Measurements from ENCODE around the gene TEN1.
A peak's percentile ranks its signal among the peaks of the same experiment; 100 is the strongest.

The TEN1 gene

GRCh38 chr17:75978938-75979704, at the start of gene TEN1, which contains the start of gene ACOX1:
TEN1 (plus strand) TSS chr17:75979240; CDS start chr17:75986193, 6,953 bp downstream.
ACOX1 (minus strand) TSS chr17:75979166; CDS start chr17:75979073, 93 bp downstream.
- H3K36me3 Mint-ChIP-seq (ENCODE audit: low read depth) = peaks cover 12% of the 10 kb centered on the region
- H3K4me3 Mint-ChIP-seq = peak within 1 kb of the TSS; percentile 95
- peak within 1 kb of the TSS; percentile 97 for H3K27ac Mint-ChIP-seq
- H3K9me3 Mint-ChIP-seq = no peaks in the 10 kb centered on the region
- H3K27me3 Mint-ChIP-seq (ENCODE audit: low read depth) = no peaks in the 10 kb centered on the region
- peaks cover 19% of the 10 kb centered on the region for H3K4me1 Mint-ChIP-seq (ENCODE audit: low read depth)

DNA sequence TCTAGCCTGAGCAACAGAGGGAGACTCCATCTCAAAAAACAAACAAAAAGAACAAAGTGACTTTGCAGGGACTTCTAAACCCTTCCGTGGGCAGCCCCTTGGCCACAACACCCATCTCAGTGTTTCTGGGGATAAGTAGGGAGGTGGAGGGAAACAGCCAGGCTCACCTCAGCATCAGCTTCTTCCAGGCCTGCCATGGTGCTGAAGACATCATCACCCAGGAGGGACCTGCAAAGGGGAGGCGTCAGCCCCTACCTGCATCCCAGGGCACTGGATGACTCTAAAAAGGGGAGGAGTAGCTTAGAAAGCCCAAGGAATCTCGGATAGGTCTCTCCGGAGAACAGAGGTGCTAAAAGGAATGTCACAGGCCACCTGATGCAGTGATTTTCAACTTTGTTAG, 48.0 kb upstream of the TEN1 start:
- Mint-ChIP-seq H3K4me3 (no peak overlapping the region), H3K27me3 (ENCODE audit: low read depth) (no peaks in the 10 kb centered on the region), H3K9me3 (no peaks in the 10 kb centered on the region), H3K4me1 (ENCODE audit: low read depth) (no peaks in the 10 kb centered on the region), H3K27ac (no peak overlapping the region), H3K36me3 (ENCODE audit: low read depth) (peaks cover 1% of the 10 kb centered on the region)

DNA sequence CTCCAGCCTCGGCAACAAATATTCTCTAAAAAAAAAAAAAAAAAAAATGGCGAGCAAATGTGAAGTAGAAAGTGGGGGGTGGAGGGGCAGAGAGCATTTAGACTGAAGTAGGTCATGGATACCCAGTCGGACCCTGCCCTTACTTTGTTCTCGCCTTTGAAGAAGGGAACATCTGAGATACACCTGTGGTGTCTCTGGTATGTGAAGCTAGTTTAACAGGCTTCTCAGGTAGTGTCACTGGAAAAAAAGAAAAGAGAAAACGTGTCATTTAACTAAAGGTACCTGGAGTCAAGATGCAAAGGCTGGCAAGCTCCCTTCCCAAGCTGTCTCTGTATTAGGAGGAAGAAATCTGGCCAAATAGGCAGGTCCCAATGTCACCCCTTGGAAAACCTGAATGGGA, 46.2 kb upstream of the TEN1 start:
- no peak overlapping the region for H3K4me3 Mint-ChIP-seq
- no peaks in the 10 kb centered on the region for H3K4me1 Mint-ChIP-seq (ENCODE audit: low read depth)
- peaks cover 1% of the 10 kb centered on the region for H3K36me3 Mint-ChIP-seq (ENCODE audit: low read depth)
- H3K27me3 Mint-ChIP-seq (ENCODE audit: low read depth) = no peaks in the 10 kb centered on the region
- no peak overlapping the region for H3K27ac Mint-ChIP-seq
- H3K9me3 Mint-ChIP-seq = no peaks in the 10 kb centered on the region

DNA sequence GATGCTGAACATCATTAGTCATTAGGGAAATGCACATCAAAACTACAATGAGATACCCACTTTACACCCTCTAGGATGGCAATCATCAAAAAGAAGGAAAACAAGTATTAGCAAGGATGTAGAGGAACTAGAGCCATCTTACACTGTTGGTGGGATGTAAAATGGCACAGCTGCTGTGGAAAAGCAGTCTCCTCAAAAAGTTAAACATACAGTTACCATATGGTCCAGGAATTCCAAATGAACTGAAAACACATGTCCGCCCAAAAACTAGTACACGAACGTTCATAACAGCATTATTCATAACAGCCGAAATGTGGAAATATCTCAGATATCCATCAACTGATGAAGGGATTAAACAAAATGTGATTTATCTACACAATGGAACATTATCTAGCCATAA, 45.2 kb upstream of the TEN1 start:
- H3K4me1 Mint-ChIP-seq (ENCODE audit: low read depth) = no peaks in the 10 kb centered on the region
- no peaks in the 10 kb centered on the region for H3K36me3 Mint-ChIP-seq (ENCODE audit: low read depth)
- H3K9me3 Mint-ChIP-seq = no peaks in the 10 kb centered on the region
- H3K27me3 Mint-ChIP-seq (ENCODE audit: low read depth) = no peaks in the 10 kb centered on the region
- no peak overlapping the region for H3K4me3 Mint-ChIP-seq
- H3K27ac Mint-ChIP-seq = no peak overlapping the region

- H3K36me3 Mint-ChIP-seq (ENCODE audit: low read depth) = no peaks in the 10 kb centered on the region
- no peak overlapping the region for H3K4me3 Mint-ChIP-seq
- H3K4me1 Mint-ChIP-seq (ENCODE audit: low read depth) = peaks cover 6% of the 10 kb centered on the region
- H3K27me3 Mint-ChIP-seq (ENCODE audit: low read depth) = no peaks in the 10 kb centered on the region
- H3K27ac Mint-ChIP-seq = no peak overlapping the region
- no peaks in the 10 kb centered on the region for H3K9me3 Mint-ChIP-seq
Measured at GRCh38 chr17:75937652-75938051, 41.4 kb upstream of the TEN1 start.

DNA sequence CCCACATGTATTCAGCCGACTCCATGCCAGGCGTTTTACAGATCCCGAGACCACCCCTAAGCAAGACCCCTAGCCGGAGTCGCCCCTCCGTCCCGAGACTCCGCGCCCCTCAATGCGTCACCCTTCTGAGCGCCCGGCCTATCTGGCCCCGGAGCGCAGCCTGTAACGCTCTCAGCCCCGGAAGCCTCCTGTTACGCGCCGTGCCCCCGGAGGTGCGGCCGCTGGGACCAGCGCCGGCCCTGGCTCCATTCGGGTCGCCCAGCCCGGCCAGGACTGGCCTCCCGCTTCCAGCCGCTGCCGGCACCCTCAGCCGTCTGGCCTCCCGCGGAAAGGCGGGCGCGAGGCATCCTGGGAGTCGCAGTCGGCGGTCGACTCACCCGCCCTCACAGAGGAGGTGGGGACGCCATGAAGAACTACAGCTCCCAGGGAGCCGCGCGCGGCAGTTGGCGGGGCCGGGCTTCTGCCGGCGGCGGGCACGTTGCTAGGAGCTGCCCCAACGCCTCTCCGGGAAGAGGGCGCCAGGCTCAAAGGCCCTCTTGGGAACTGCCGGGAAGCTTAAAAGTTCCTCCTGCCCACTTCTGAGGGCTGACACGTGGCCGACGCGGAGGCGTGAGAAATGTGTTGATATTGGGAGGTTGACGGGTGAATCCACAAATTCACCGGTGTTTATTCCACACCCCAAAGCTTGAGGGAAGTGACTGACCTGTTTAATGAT, 38.2 kb upstream of the TEN1 start, which contains the start of gene FBF1:
Gene FBF1 (minus strand): TSS at position 316 of the 715 bp plus-strand sequence. CDS start 2,893 bp downstream, outside the sequence.
- peak within 1 kb of the TSS; percentile 89 for H3K4me3 Mint-ChIP-seq
- no peaks in the 10 kb centered on the region for H3K27me3 Mint-ChIP-seq (ENCODE audit: low read depth)
- peak within 1 kb of the TSS; percentile 84 for H3K27ac Mint-ChIP-seq
- no peaks in the 10 kb centered on the region for H3K9me3 Mint-ChIP-seq
- H3K36me3 Mint-ChIP-seq (ENCODE audit: low read depth) = peaks cover 3% of the 10 kb centered on the region
- peaks cover 6% of the 10 kb centered on the region for H3K4me1 Mint-ChIP-seq (ENCODE audit: low read depth)

GRCh38 chr17:75941442-75941819, 37.6 kb upstream of the TEN1 start:
- no peaks in the 10 kb centered on the region for H3K9me3 Mint-ChIP-seq
- peaks cover 3% of the 10 kb centered on the region for H3K36me3 Mint-ChIP-seq (ENCODE audit: low read depth)
- H3K27me3 Mint-ChIP-seq (ENCODE audit: low read depth) = no peaks in the 10 kb centered on the region

DNA sequence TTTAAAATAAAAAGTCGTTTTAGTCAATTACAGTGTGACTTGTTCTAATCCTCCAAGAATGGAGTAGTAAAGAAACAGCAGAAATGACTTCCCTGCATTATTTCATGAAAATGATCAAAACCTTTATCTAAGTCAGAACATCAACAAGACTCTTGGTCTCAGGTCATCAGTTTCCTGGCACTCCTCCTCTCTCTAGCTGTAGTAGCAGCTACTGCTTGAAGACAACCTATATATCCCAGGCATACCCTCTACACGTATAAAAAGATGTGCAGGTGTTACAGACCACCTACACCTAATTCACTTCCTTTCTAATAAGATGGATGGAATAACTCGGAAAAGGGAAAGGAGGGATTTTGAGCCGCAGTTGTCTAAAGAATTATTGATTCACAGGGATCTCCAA, 36.6 kb upstream of the TEN1 start:
- H3K27me3 Mint-ChIP-seq (ENCODE audit: low read depth) = no peaks in the 10 kb centered on the region
- peaks cover 6% of the 10 kb centered on the region for H3K4me1 Mint-ChIP-seq (ENCODE audit: low read depth)
- peaks cover 5% of the 10 kb centered on the region for H3K36me3 Mint-ChIP-seq (ENCODE audit: low read depth)
- H3K27ac Mint-ChIP-seq = no peak overlapping the region
- no peak overlapping the region for H3K4me3 Mint-ChIP-seq
- no peaks in the 10 kb centered on the region for H3K9me3 Mint-ChIP-seq

More at GRCh38 chr17:75941442-75941819, 37.6 kb upstream of the TEN1 start:
- Mint-ChIP-seq H3K4me3 (peak overlapping the region; percentile 89), H3K4me1 (ENCODE audit: low read depth) (peaks cover 6% of the 10 kb centered on the region), H3K27ac (peak overlapping the region; percentile 7)

- H3K9me3 Mint-ChIP-seq = no peaks in the 10 kb centered on the region
- no peak overlapping the region for H3K27ac Mint-ChIP-seq
- no peak overlapping the region for H3K4me3 Mint-ChIP-seq
- peaks cover 8% of the 10 kb centered on the region for H3K36me3 Mint-ChIP-seq (ENCODE audit: low read depth)
- H3K4me1 Mint-ChIP-seq (ENCODE audit: low read depth) = peaks cover 6% of the 10 kb centered on the region
- no peaks in the 10 kb centered on the region for H3K27me3 Mint-ChIP-seq (ENCODE audit: low read depth)
Measured at GRCh38 chr17:75943491-75943890, 35.5 kb upstream of the TEN1 start.

DNA sequence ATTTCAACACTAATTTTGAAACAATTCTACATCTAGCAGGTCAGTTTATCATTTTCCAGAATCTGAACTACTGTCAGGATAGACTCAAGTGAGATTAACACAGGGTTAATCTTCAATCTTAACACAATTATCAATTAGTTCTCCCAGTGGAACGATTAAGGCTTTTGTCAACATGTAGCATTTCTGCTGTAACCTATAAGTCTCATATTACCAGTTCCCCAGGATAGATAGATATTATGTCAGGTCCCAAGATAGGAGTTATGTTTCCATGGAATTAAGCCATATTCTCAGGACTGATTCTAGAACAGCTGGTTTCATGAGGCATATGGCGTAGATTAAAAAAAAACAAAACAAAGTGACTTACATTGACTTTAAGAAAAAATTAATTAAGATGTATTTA, 33.8 kb upstream of the TEN1 start:
- Mint-ChIP-seq H3K9me3 (no peaks in the 10 kb centered on the region), H3K36me3 (ENCODE audit: low read depth) (peaks cover 15% of the 10 kb centered on the region), H3K4me1 (ENCODE audit: low read depth) (peaks cover 6% of the 10 kb centered on the region)

DNA sequence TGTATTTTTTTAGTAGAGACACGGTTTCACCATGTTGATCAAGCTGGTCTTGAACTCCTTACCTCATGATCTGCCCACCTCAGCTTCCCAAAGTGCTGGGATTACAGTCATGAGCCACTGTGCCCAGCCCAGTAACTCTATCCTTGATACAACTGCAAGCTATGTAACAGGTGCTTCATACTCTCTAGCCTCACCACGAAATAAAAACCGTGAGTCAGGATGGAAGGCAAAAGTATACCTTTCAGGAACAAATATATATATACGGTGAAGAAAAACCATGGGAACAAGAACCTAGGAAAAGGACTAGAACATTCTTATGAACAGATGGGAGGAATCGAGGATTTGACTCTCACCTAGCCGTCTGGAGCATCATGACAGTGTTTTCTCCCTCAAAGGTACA, 28.6 kb upstream of the TEN1 start:
- peaks cover 2% of the 10 kb centered on the region for H3K4me1 Mint-ChIP-seq (ENCODE audit: low read depth)
- H3K4me3 Mint-ChIP-seq = no peak overlapping the region
- no peak overlapping the region for H3K27ac Mint-ChIP-seq
- H3K27me3 Mint-ChIP-seq (ENCODE audit: low read depth) = no peaks in the 10 kb centered on the region
- peaks cover 22% of the 10 kb centered on the region for H3K36me3 Mint-ChIP-seq (ENCODE audit: low read depth)
- no peaks in the 10 kb centered on the region for H3K9me3 Mint-ChIP-seq

More for the DNA sequence above, 33.8 kb upstream of the TEN1 start:
- Mint-ChIP-seq H3K27me3 (ENCODE audit: low read depth) (no peaks in the 10 kb centered on the region), H3K4me3 (no peak overlapping the region), H3K27ac (no peak overlapping the region)

- H3K36me3 Mint-ChIP-seq (ENCODE audit: low read depth) = peaks cover 26% of the 10 kb centered on the region
- no peaks in the 10 kb centered on the region for H3K9me3 Mint-ChIP-seq
- H3K27me3 Mint-ChIP-seq (ENCODE audit: low read depth) = no peaks in the 10 kb centered on the region
- H3K27ac Mint-ChIP-seq = peak overlapping the region; percentile 43
- no peak overlapping the region for H3K4me3 Mint-ChIP-seq
- H3K4me1 Mint-ChIP-seq (ENCODE audit: low read depth) = peaks cover 2% of the 10 kb centered on the region
Measured at GRCh38 chr17:75950855-75951554, 28.0 kb upstream of the TEN1 start.

DNA sequence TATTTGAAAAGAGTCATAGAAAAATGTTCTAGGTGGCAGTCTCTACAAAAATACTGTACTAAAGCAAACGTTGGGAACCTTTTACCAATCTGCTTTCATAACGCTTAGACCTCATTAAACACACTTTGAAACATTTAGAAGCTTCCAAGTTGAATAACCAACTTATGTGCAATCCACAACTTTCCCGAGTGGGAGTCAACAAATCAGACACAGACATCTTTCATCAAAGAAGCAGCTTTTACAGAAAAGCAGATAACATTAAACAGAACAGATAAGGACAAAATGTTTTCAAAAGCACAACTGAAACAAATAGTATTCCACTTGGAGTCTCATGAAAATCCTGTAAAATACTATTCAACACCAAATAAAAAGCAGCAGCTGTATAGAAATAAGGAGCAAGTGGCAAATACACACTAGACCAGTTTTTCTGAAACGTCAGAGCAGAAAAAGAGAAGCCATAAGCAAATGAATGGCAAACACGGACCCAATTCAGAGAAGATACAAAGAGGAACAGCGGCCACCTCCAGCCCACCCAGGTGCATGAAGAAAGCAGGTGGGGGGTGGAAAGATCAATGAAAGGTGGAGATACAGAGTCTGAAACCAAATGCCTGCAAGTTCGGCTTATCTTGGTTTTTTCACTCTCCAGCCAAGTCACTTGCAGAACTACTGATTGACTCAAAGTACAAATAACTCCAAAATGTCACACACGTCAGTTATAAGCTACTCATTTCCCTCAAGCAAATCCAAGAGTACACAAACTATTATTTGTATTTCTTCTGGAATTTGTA, 19.8 kb upstream of the TEN1 start:
- Mint-ChIP-seq H3K27me3 (ENCODE audit: low read depth) (no peaks in the 10 kb centered on the region), H3K9me3 (no peaks in the 10 kb centered on the region), H3K4me3 (no peak overlapping the region), H3K36me3 (ENCODE audit: low read depth) (peaks cover 16% of the 10 kb centered on the region), H3K27ac (no peak overlapping the region), H3K4me1 (ENCODE audit: low read depth) (peaks cover 2% of the 10 kb centered on the region)
